Measurements from ENCODE around the gene JMJD1C. TPM values are rescaled to one million over a fixed set of nuclear protein-coding genes. Genes with fewer than 3 reads are reported as not detected.

JMJD1C gene
- total and polyA plus RNA-seq, 2 donors (not counting 3 experiments of a cell fraction or from before 2014, with no cell fraction given), result 32.1 to 97.1 TPM

GRCh38 chr10:63206997-63207811, 258.6 kb downstream of the JMJD1C start:
- ChIA-PET CTCF (interaction anchor here (0.7 to 3.5 kb wide), 6 partner anchors 29 to 513 kb away, joined by 3 to 12 read pairs (median 5); no protein-coding TSS in a partner anchor), POLR2A (no interaction called here)
- dilution Hi-C loops (cut with MboI; ENCODE audit: extremely low pct_ligation_motif_present, low sequenced_read_pairs), result loop anchor here (25.0 kb wide), 1 partner anchor 505 kb away; no protein-coding TSS in a partner anchor
- Histone ChIP-seq H3K79me2 (ENCODE audit: control insufficient read depth, insufficient read depth, low read length) (peaks cover 69% of the 10 kb centered on the region), H2AFZ (ENCODE audit: low read depth, low read length) (no peak overlapping the region), H3K4me2 (ENCODE audit: insufficient read depth, low read length) (peak overlapping the region; percentile 61), H3K9me3 (replicated peaks; ENCODE audit: control insufficient read depth, insufficient read depth, low read length) (no peaks in the 10 kb centered on the region), H4K20me1 (replicated peaks; ENCODE audit: control insufficient read depth, extremely low read depth, insufficient read depth, low read length) (peaks cover 7% of the 10 kb centered on the region), H3K4me3 (replicated peaks in 1 of 3; ENCODE audit: insufficient read depth in 1 of 3, low read depth in 1 of 3, low read length in 3 of 3) (no peak overlapping the region), H3K27me3 (ENCODE audit: control insufficient read depth in 2 of 2, insufficient read depth in 2 of 2, low read length in 2 of 2) (no peaks in the 10 kb centered on the region), H3K27ac (ENCODE audit: insufficient read depth, low read depth, low read length) (peak overlapping the region; percentile 87), H3K9me1 (replicated peaks; ENCODE audit: control insufficient read depth, extremely low read depth, insufficient read depth, low read length) (no peaks in the 10 kb centered on the region), H3K4me1 (ENCODE audit: control insufficient read depth, extremely low read depth, insufficient read depth, low read length) (peaks cover 54% of the 10 kb centered on the region), H3K9ac (replicated peaks; ENCODE audit: extremely low read depth, insufficient read depth, low read length) (peak overlapping the region; percentile 58), H3K36me3 (ENCODE audit: control insufficient read depth in 2 of 2, extremely low read depth in 1 of 2, insufficient read depth in 2 of 2, low read length in 2 of 2) (peaks cover 2 to 12% of the 10 kb centered on the region in 2 experiments)
- intact Hi-C loops (cut with micrococcal nuclease), result loop anchor here (1.0 to 5.0 kb wide), 4 partner anchors 60 to 422 kb away; partner anchors contain the start of genes JMJD1C and REEP3
- TF ChIP-seq POLR2AphosphoS5 (IDR thresholded peaks at IDR 0.05; ENCODE audit: insufficient read depth, low read depth, low read length), result peak; percentile 66
- peak; percentile 48 for TF ChIP-seq JUN (IDR thresholded peaks at IDR 0.05; ENCODE audit: borderline replicate concordance, insufficient read depth, insufficient read length, low read depth)
- peak; percentile 68 for TF ChIP-seq GATA2 (IDR thresholded peaks at IDR 0.05; ENCODE audit: insufficient read depth, insufficient read length, low read depth, low read length)
- no peak for TF ChIP-seq POLR2A (IDR thresholded peaks at IDR 0.05; ENCODE audit: low read depth, low read length)
- peak; percentile 18 for TF ChIP-seq FOS (IDR thresholded peaks at IDR 0.05; ENCODE audit: borderline replicate concordance, insufficient read depth, low read length)
- FAIRE-seq (peak; percentile 90), DNase-seq (ENCODE audit: low read depth, low spot score) (peak; percentile 96)
- TSS peak; percentile 78 for BruUV-seq (replicated peaks)

GRCh38 chr10:63206576-63206975, 259.2 kb downstream of the JMJD1C start:
- Histone ChIP-seq H3K9me1 (replicated peaks; ENCODE audit: control insufficient read depth, extremely low read depth, insufficient read depth, low read length) (no peaks in the 10 kb centered on the region), H3K9me3 (replicated peaks; ENCODE audit: control insufficient read depth, insufficient read depth, low read length) (no peaks in the 10 kb centered on the region), H3K9ac (replicated peaks; ENCODE audit: extremely low read depth, insufficient read depth, low read length) (peak overlapping the region; percentile 32), H3K4me2 (ENCODE audit: insufficient read depth, low read length) (peak overlapping the region; percentile 61), H2AFZ (ENCODE audit: low read depth, low read length) (no peak overlapping the region), H3K4me1 (ENCODE audit: control insufficient read depth, extremely low read depth, insufficient read depth, low read length) (peaks cover 54% of the 10 kb centered on the region), H3K79me2 (ENCODE audit: control insufficient read depth, insufficient read depth, low read length) (peaks cover 65% of the 10 kb centered on the region), H3K36me3 (ENCODE audit: control insufficient read depth in 2 of 2, extremely low read depth in 1 of 2, insufficient read depth in 2 of 2, low read length in 2 of 2) (peaks cover 2 to 12% of the 10 kb centered on the region in 2 experiments), H3K27me3 (ENCODE audit: control insufficient read depth in 2 of 2, insufficient read depth in 2 of 2, low read length in 2 of 2) (no peaks in the 10 kb centered on the region), H4K20me1 (replicated peaks; ENCODE audit: control insufficient read depth, extremely low read depth, insufficient read depth, low read length) (peaks cover 9% of the 10 kb centered on the region), H3K27ac (ENCODE audit: insufficient read depth, low read depth, low read length) (peak overlapping the region; percentile 87), H3K4me3 (replicated peaks in 1 of 3; ENCODE audit: insufficient read depth in 1 of 3, low read depth in 1 of 3, low read length in 3 of 3) (no peak overlapping the region)
- dilution Hi-C loops (cut with MboI; ENCODE audit: extremely low pct_ligation_motif_present, low sequenced_read_pairs) (loop anchor here (25.0 kb wide), 1 partner anchor 506 kb away; no protein-coding TSS in a partner anchor), intact Hi-C loops (cut with micrococcal nuclease) (loop anchor here (5.0 kb wide), 2 partner anchors 261 to 316 kb away; partner anchors contain the start of genes JMJD1C and REEP3)
- FAIRE-seq (no peak), DNase-seq (ENCODE audit: low read depth, low spot score) (no peak)
- TF ChIP-seq FOS (IDR thresholded peaks at IDR 0.05; ENCODE audit: borderline replicate concordance, insufficient read depth, low read length), result no peak
- no peak for TF ChIP-seq POLR2AphosphoS5 (IDR thresholded peaks at IDR 0.05; ENCODE audit: insufficient read depth, low read depth, low read length)
- no peak for TF ChIP-seq MYC (IDR thresholded peaks at IDR 0.05; ENCODE audit: low read depth, low read length)
- no peak for TF ChIP-seq EZH2 (IDR thresholded peaks at IDR 0.05; ENCODE audit: borderline replicate concordance, low read depth, low read length, severe bottlenecking)
- TF ChIP-seq, protein P1, sequence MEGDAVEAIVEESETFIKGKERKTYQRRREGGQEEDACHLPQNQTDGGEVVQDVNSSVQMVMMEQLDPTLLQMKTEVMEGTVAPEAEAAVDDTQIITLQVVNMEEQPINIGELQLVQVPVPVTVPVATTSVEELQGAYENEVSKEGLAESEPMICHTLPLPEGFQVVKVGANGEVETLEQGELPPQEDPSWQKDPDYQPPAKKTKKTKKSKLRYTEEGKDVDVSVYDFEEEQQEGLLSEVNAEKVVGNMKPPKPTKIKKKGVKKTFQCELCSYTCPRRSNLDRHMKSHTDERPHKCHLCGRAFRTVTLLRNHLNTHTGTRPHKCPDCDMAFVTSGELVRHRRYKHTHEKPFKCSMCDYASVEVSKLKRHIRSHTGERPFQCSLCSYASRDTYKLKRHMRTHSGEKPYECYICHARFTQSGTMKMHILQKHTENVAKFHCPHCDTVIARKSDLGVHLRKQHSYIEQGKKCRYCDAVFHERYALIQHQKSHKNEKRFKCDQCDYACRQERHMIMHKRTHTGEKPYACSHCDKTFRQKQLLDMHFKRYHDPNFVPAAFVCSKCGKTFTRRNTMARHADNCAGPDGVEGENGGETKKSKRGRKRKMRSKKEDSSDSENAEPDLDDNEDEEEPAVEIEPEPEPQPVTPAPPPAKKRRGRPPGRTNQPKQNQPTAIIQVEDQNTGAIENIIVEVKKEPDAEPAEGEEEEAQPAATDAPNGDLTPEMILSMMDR (IDR thresholded peaks at IDR 0.05; ENCODE audit: extremely low read depth in 1 of 2, insufficient read depth in 1 of 2, low read depth in 1 of 2, low read length in 2 of 2), result no peak
- no peak for TF ChIP-seq JUN (IDR thresholded peaks at IDR 0.05; ENCODE audit: borderline replicate concordance, insufficient read depth, insufficient read length, low read depth)
- no peak for TF ChIP-seq MAX (IDR thresholded peaks at IDR 0.05; ENCODE audit: insufficient read depth, insufficient read length)
- TF ChIP-seq GATA2 (IDR thresholded peaks at IDR 0.05; ENCODE audit: insufficient read depth, insufficient read length, low read depth, low read length), result no peak
- no peak for TF ChIP-seq POLR2A (IDR thresholded peaks at IDR 0.05; ENCODE audit: low read depth, low read length)
- BruUV-seq (replicated peaks), result no TSS peak
- POLR2A ChIA-PET, result no interaction called here
- CTCF ChIA-PET, result interaction anchor here (0.8 to 1.9 kb wide), 4 partner anchors 30 to 514 kb away, joined by 4 to 9 read pairs (median 5); no protein-coding TSS in a partner anchor

Measured in endothelial cell of umbilical vein (primary cell).